CD14-positive monocyte (primary cell): ENCODE data around the gene CDH4. TPM values are rescaled to one million over a fixed set of nuclear protein-coding genes. Genes with fewer than 3 reads are reported as not detected.
A peak's percentile ranks its signal among the peaks of the same experiment; 100 is the strongest.

Experiments
- DNase-seq, 3 donors: peaks; one replicate each; pipeline ENCODE4 v3.0.0-alpha.2; 2011 to 2022
- H2AFZ ChIP-seq: 2 replicates; pipeline ENCODE4 v1.6.0; 2012; ENCODE audit warnings: mild to moderate bottlenecking, low read depth, low read length, inconsistent platforms; ENCODE audit not compliant: insufficient read depth, poor library complexity, severe bottlenecking
- H3K27ac ChIP-seq, 2 donors: 1 replicate in 1 of 2; 2 replicates in 1 of 2; pipeline ENCODE4 v1.5.1; 2012 to 2013; ENCODE audit warnings: low read length in 2 of 2, control low read depth in 1 of 2, inconsistent platforms in 1 of 2, low read depth in 1 of 2, mild to moderate bottlenecking in 1 of 2
- H3K27me3 ChIP-seq, 2 donors: one replicate each; pipeline versions ENCODE4 v1.6.0 to v1.6.1; 2011 to 2013; ENCODE audit warnings: low read length in 2 of 2; ENCODE audit not compliant: control insufficient read depth in 2 of 2, insufficient read depth in 2 of 2
- H3K36me3 ChIP-seq, 2 donors: replicated peaks in 1 of 2; 1 replicate in 1 of 2; 2 replicates in 1 of 2; pipeline versions ENCODE4 v1.5.1 to v1.6.1; 2012 to 2013; ENCODE audit warnings: low read length in 2 of 2, control low read depth in 1 of 2, inconsistent platforms in 1 of 2, mild to moderate bottlenecking in 1 of 2; ENCODE audit not compliant: insufficient read depth in 2 of 2, control insufficient read depth in 1 of 2
- H3K4me1 ChIP-seq, 2 donors: 1 replicate in 1 of 2; 2 replicates in 1 of 2; pipeline versions ENCODE4 v1.5.1 to v1.6.1; 2012 to 2013; ENCODE audit warnings: low read length in 2 of 2, control low read depth in 1 of 2, inconsistent platforms in 1 of 2, mild to moderate bottlenecking in 1 of 2, moderate library complexity in 1 of 2; ENCODE audit not compliant: insufficient read depth in 2 of 2, control insufficient read depth in 1 of 2
- H3K4me2 ChIP-seq: replicated peaks from 2 replicates; pipeline ENCODE3; 2012; ENCODE audit warnings: low read length, moderate library complexity, mild to moderate bottlenecking; ENCODE audit not compliant: poor library complexity, severe bottlenecking; ENCODE audit errors: extremely low read depth
- H3K4me3 ChIP-seq, 3 experiments: fragments of 200-600 bp in 1 of 3; sonication (generic) in 1 of 3; replicated peaks in 1 of 3; 1 replicate in 2 of 3; 2 replicates in 1 of 3; pipeline ENCODE4 v1.5.1; 2011 to 2013; ENCODE audit warnings: low read length in 3 of 3, mild to moderate bottlenecking in 3 of 3, control low read depth in 2 of 3, low read depth in 2 of 3, inconsistent platforms in 1 of 3, moderate library complexity in 1 of 3
- H3K79me2 ChIP-seq: 2 replicates; pipeline ENCODE4 v1.6.0; 2012; ENCODE audit warnings: mild to moderate bottlenecking, control low read depth, inconsistent platforms, low read length, moderate library complexity; ENCODE audit not compliant: insufficient read depth
- H3K9ac ChIP-seq: 2 replicates; pipeline ENCODE4 v1.6.0; 2017; ENCODE audit warnings: low read length, mild to moderate bottlenecking; ENCODE audit not compliant: insufficient read depth, poor library complexity, severe bottlenecking
- H3K9me3 ChIP-seq, 2 donors: replicated peaks in 1 of 2; 1 replicate in 1 of 2; 2 replicates in 1 of 2; pipeline versions ENCODE4 v1.5.1 to v1.6.1; 2012 to 2013; ENCODE audit warnings: low read length in 2 of 2, control low read depth in 1 of 2; ENCODE audit not compliant: control insufficient read depth in 1 of 2, insufficient read depth in 1 of 2
- H4K20me1 ChIP-seq: 2 replicates; pipeline ENCODE4 v1.6.0; 2012; ENCODE audit warnings: mild to moderate bottlenecking, low read length, control low read depth, moderate library complexity; ENCODE audit not compliant: insufficient read depth
- H3K27ac Mint-ChIP-seq, 7 donors: one replicate each; pipeline ENCODE4 v1.8.0; 2020; ENCODE audit warnings: mild to moderate bottlenecking in 7 of 7, mixed read lengths in 7 of 7, moderate library complexity in 6 of 7, inconsistent platforms in 2 of 7
- H3K27me3 Mint-ChIP-seq, 3 donors: one replicate each; pipeline ENCODE4 v1.8.0; 2021 to 2022; ENCODE audit warnings: low read depth in 3 of 3, mild to moderate bottlenecking in 3 of 3, mixed read lengths in 3 of 3, moderate library complexity in 3 of 3, inconsistent platforms in 1 of 3
- H3K36me3 Mint-ChIP-seq, 2 donors: one replicate each; pipeline ENCODE4 v1.8.0; 2020; ENCODE audit warnings: mixed read lengths in 2 of 2, inconsistent platforms in 1 of 2, mild to moderate bottlenecking in 1 of 2
- H3K4me1 Mint-ChIP-seq: one replicate; pipeline ENCODE4 v1.8.0; 2020; ENCODE audit warnings: mild to moderate bottlenecking, mixed read lengths
- H3K4me3 Mint-ChIP-seq, 2 donors: one replicate each; pipeline ENCODE4 v1.8.0; 2020; ENCODE audit warnings: mild to moderate bottlenecking in 2 of 2, mixed read lengths in 2 of 2, moderate library complexity in 1 of 2
- H3K9me3 Mint-ChIP-seq, 7 donors: one replicate each; pipeline ENCODE4 v1.8.0; 2020 to 2022; ENCODE audit warnings: mixed read lengths in 7 of 7, mild to moderate bottlenecking in 6 of 7, moderate library complexity in 6 of 7, inconsistent platforms in 2 of 7
- WGBS: methylation state at CpG from one replicate; pipeline ENCODE4 v1.1.5; 2013; ENCODE audit warnings: missing lambda C conversion rate; ENCODE audit not compliant: insufficient coverage; 5-methylcytosine and 5-hydroxymethylcytosine counted together
- intact Hi-C, 2 donors: fragments of 100-400 bp; cut with micrococcal nuclease; formaldehyde crosslinking; loops; one replicate each; pipeline versions ENCODE4 v1.15.0 to v1.15.1; 2023
- polyA plus RNA-seq, 3 donors: library from polyadenylated mRNA; depleted of rRNA in 1 of 3; unstranded in 2 of 3; stranded (reverse) in 1 of 3; fragments of 300-500 nt in 2 of 3; fragments of >200 nt in 1 of 3; fragmentation: Illumina TruSeq in 2 of 3; gene quantifications; 1 replicate in 2 of 3; 2 replicates in 1 of 3; pipeline ENCODE4 v1.2.3, GENCODE V29; 2012 to 2021
- TF ChIP-seq, protein P1 (sequence below): fragments of 200-600 bp; IDR thresholded peaks from one replicate; pipeline ENCODE4 v1.8.0; 2022; ENCODE audit warnings: antibody characterized with exemption, mild to moderate bottlenecking

CDH4 gene
- polyA plus RNA-seq, 3 donors = not detected

GRCh38 chr20:61252601-61253263, 671 bp downstream of the CDH4 start:
- no peak overlapping the region for H3K9ac ChIP-seq
- peaks cover 0 to 9% (median 5%) of the 10 kb centered on the region in 7 donors for H3K9me3 Mint-ChIP-seq
- intact Hi-C loops = no loop called here
- H3K36me3 Mint-ChIP-seq = no peaks in the 10 kb centered on the region
- H3K79me2 ChIP-seq = no peaks in the 10 kb centered on the region
- H3K4me1 Mint-ChIP-seq = no peaks in the 10 kb centered on the region
- H3K4me2 ChIP-seq = peak overlapping the region; percentile 26
- WGBS = under 1% methylated on average over 87 of the region's 87 CpGs
- TF ChIP-seq, protein P1, sequence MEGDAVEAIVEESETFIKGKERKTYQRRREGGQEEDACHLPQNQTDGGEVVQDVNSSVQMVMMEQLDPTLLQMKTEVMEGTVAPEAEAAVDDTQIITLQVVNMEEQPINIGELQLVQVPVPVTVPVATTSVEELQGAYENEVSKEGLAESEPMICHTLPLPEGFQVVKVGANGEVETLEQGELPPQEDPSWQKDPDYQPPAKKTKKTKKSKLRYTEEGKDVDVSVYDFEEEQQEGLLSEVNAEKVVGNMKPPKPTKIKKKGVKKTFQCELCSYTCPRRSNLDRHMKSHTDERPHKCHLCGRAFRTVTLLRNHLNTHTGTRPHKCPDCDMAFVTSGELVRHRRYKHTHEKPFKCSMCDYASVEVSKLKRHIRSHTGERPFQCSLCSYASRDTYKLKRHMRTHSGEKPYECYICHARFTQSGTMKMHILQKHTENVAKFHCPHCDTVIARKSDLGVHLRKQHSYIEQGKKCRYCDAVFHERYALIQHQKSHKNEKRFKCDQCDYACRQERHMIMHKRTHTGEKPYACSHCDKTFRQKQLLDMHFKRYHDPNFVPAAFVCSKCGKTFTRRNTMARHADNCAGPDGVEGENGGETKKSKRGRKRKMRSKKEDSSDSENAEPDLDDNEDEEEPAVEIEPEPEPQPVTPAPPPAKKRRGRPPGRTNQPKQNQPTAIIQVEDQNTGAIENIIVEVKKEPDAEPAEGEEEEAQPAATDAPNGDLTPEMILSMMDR = no peak
- H3K4me3 ChIP-seq = no peak overlapping the region
- no peak overlapping the region for H3K27ac ChIP-seq
- no peak for DNase-seq
- H3K36me3 ChIP-seq = no peaks in the 10 kb centered on the region
- no peaks in the 10 kb centered on the region for H4K20me1 ChIP-seq
- no peak overlapping the region for H3K4me3 Mint-ChIP-seq
- peaks cover 38 to 53% of the 10 kb centered on the region in 2 donors for H3K27me3 ChIP-seq
- H3K9me3 ChIP-seq = peaks cover 5 to 27% of the 10 kb centered on the region in 2 donors
- H3K27ac Mint-ChIP-seq = no peak overlapping the region
- peaks cover 57 to 73% (median 62%) of the 10 kb centered on the region in 3 donors for H3K27me3 Mint-ChIP-seq
- no peak overlapping the region for H2AFZ ChIP-seq
- H3K4me1 ChIP-seq = no peaks in the 10 kb centered on the region

DNA sequence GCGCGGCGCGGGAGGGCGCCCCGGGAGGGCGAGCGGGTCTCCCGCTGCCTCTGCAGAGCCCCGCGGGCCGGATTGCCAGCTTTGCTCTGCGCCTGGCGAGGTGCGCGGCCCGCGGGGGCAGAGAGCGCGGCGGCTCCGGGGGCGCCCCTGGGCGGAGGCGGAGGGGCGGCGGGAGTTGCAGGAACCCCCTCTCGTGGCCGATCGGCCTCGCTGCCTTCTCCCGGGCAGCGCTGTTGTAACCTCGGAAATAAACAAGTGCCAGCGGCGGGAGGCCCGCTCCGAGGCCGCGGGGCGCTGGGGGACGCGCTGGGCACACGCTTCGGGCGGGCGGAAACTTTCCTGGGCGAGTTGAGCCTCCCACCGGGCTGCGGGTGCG, 1.2 kb downstream of the CDH4 start:
- under 1% methylated on average over 51 of the region's 51 CpGs for WGBS
- Histone ChIP-seq H3K9ac (no peak overlapping the region), H3K79me2 (no peaks in the 10 kb centered on the region), H3K27ac (no peak overlapping the region), H3K9me3 (peaks cover 6 to 27% of the 10 kb centered on the region in 2 donors), H3K36me3 (no peaks in the 10 kb centered on the region), H3K4me3 (no peak overlapping the region), H4K20me1 (no peaks in the 10 kb centered on the region), H3K4me2 (peak overlapping the region; percentile 26), H3K4me1 (no peaks in the 10 kb centered on the region), H3K27me3 (peaks cover 38 to 53% of the 10 kb centered on the region in 2 donors), H2AFZ (no peak overlapping the region)
- Mint-ChIP-seq H3K9me3 (peaks cover 0 to 14% (median 8%) of the 10 kb centered on the region in 7 donors), H3K4me1 (no peaks in the 10 kb centered on the region), H3K27me3 (peaks cover 56 to 72% (median 62%) of the 10 kb centered on the region in 3 donors), H3K4me3 (peak overlapping the region in 1 of 2 donors; percentile 51), H3K27ac (no peak overlapping the region), H3K36me3 (no peaks in the 10 kb centered on the region)
- no peak for DNase-seq
- intact Hi-C loops = no loop called here
- TF ChIP-seq, protein P1 = no peak
